AG04449 (cell line): ENCODE results near the gene TUBE1.
A peak's percentile ranks its signal among the peaks of the same experiment; 100 is the strongest.

ENCODE experiments used
- CTCF ChIA-PET: fragments of 350-600 bp; formaldehyde crosslinking; extraction: SDS; loops from one replicate; lab custom pipeline; 2021; ENCODE audit warnings: antibody characterized with exemption; lab: Yijun Ruan, JAX
- POLR2A ChIA-PET: fragments of 400-600, 350-600 bp; formaldehyde crosslinking; extraction: SDS; loops from one replicate; lab custom pipeline; 2020; ENCODE audit warnings: antibody characterized with exemption, inconsistent platforms; lab: Yijun Ruan, JAX
- DNase-seq: peaks from one replicate; pipeline ENCODE4 v3.0.0-alpha.2; 2010; ENCODE audit warnings: low read depth, low spot score
- H3K4me3 ChIP-seq: 2 replicates; pipeline ENCODE4 v1.5.1; 2011; ENCODE audit warnings: low read depth, mild to moderate bottlenecking, control low read depth, low read length
- CTCF ChIP-seq: IDR thresholded peaks from one replicate; pipeline ENCODE4 v1.5.1; 2011; ENCODE audit warnings: mild to moderate bottlenecking, moderate library complexity, low read length, control low read depth, inconsistent platforms; ENCODE audit not compliant: insufficient read depth; ENCODE audit errors: missing control alignments

Gene TUBE1

GRCh38 chr6:112038268-112038667 lies 49.0 kb downstream of the TUBE1 start:
- no peak for TF ChIP-seq CTCF
- DNase-seq: no peak
- ChIA-PET CTCF (interaction anchor here (1.1 to 10.5 kb wide), 8 partner anchors 11 to 779 kb away, joined by 3 to 253 read pairs (median 6); a partner anchor contains a TSS), POLR2A (no interaction called here)
- H3K4me3 ChIP-seq: no peak overlapping the region

- POLR2A ChIA-PET: no interaction called here
- CTCF ChIA-PET: interaction anchor here (1.4 to 10.5 kb wide), 6 partner anchors 10 to 779 kb away, joined by 4 to 253 read pairs (median 42); a partner anchor contains a TSS
- no peak overlapping the region for H3K4me3 ChIP-seq
- TF ChIP-seq CTCF: no peak
- DNase-seq: peak; percentile 93
These were observed 49.5 kb downstream of the TUBE1 start for GRCh38 chr6:112037783-112038216.

- DNase-seq: no peak
- ChIA-PET CTCF (interaction anchor here (0.6 to 1.1 kb wide), 3 partner anchors 18 to 326 kb away, joined by 3 to 4 read pairs (median 3); no protein-coding TSS in a partner anchor), POLR2A (no interaction called here)
- TF ChIP-seq CTCF: no peak
- no peak overlapping the region for H3K4me3 ChIP-seq
These were observed 51.1 kb downstream of the TUBE1 start for GRCh38 chr6:112036088-112036637.

- H3K4me3 ChIP-seq: no peak overlapping the region
- POLR2A ChIA-PET: no interaction called here
- CTCF ChIA-PET: no interaction called here
- no peak for TF ChIP-seq CTCF
- no peak for DNase-seq
These were observed 52.7 kb downstream of the TUBE1 start for GRCh38 chr6:112034616-112034995.

- no peak overlapping the region for H3K4me3 ChIP-seq
- TF ChIP-seq CTCF: no peak
- CTCF ChIA-PET: interaction anchor here (2.2 kb wide), 1 partner anchor 8 kb away, joined by 10 read pairs; no protein-coding TSS in a partner anchor
- POLR2A ChIA-PET: no interaction called here
- DNase-seq: no peak
These were observed 53.3 kb downstream of the TUBE1 start for GRCh38 chr6:112033791-112034615.

- POLR2A ChIA-PET: no interaction called here
- CTCF ChIA-PET: interaction anchor here (0.8 to 2.2 kb wide), 6 partner anchors 10 to 325 kb away, joined by 3 to 10 read pairs (median 4); no protein-coding TSS in a partner anchor
- DNase-seq: no peak
- no peak for TF ChIP-seq CTCF
- no peak overlapping the region for H3K4me3 ChIP-seq
These were observed 54.6 kb downstream of the TUBE1 start for GRCh38 chr6:112032728-112033127.
